Muscle of arm (tissue), 12 donors: ENCODE measurements around the gene ASPA. TPM values are rescaled to one million over a fixed set of nuclear protein-coding genes. Genes with fewer than 3 reads are reported as not detected.
A peak's percentile ranks its signal among the peaks of the same experiment; 100 is the strongest.

ENCODE experiments used
- DNase-seq: peaks from one replicate; pipeline ENCODE4 v3.0.0-alpha.2; 2013
- polyA plus RNA-seq, 12 donors: library from polyadenylated mRNA; unstranded; fragments of 120-200 nt; gene quantifications; one replicate each; pipeline ENCODE4 v1.2.1, GENCODE V29; 2013; ENCODE audit not compliant: insufficient read length in 12 of 12

Gene ASPA
- polyA plus RNA-seq, 12 donors: 1.6 to 7.9 (median 4.4) TPM; not detected in 1

DNA sequence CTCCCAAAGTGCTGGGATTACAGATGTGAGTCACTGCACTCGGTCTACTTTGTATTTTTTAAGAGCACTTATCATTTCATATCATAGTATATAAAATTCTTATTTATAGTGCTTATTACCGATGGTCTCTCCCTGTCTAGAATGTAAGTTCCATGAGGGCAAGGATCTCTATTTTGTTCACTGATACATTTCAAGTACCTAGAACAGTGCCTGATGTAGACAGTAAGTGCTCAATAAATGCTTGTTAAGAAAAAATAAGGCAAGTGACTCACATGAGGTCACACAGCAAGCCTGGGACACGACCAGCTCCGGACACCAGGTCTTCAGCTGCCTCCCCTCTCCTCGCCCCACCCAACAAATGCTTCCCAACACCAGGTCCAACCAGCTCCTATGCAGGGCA, 58.0 kb downstream of the ASPA start:
- DNase-seq: no peak

DNA sequence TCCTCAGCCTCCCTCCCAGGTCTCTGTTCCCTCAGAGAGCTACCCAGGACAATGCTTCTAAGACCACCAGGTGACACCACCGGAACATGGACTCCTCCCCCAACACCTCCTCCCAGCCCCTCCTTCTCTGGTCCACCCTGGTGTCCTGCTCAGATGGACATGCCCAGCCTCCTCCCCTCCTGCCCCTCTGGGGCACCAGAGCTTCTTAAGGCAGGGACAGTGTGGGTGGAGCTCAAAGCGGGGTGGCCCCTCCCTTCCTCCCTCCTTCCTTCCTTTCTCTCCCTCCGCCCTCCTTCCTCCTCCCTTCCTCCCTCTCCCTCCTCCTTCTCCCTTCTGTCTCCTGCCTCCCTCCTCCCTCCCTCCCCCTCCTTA, 59.1 kb downstream of the ASPA start:
- DNase-seq: no peak

DNA sequence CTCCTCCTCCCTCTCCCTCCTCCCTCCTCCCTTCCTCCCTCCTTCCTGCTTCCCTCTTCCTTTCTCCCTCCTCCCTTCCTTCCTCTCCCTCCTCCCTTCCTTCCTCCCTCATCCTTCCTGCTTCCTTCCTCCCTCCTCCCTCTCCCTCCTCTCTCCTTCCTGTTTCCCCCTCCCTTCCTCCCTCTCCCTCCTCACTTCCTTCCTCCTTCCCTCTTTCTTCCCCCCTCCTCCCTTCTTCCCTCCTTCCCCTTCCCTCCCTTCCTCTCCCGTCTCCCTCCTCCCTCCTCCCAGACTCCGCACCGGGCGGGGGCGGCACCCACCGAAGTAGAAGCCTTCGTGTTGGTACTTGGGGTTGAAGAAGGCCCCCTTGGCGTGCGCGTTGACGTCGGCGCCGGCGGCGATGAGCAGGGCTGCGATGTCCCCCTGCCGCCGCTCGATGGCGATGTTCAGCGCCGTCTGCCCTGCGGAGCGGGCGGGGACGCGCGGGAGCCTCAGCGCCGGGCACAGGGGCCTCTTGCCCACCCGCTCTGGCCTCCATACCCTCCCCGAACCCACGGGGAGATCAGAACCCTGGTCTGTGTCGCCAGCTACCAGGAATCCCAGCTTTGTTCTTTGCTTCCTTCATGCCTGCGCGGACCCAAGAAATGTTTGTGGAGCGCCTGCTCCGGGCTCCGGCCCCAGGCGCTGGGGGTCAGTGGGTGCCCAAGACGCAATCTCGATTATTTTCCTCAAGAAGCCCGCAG, 59.6 kb downstream of the ASPA start:
- DNase-seq: peak; percentile 82

DNA sequence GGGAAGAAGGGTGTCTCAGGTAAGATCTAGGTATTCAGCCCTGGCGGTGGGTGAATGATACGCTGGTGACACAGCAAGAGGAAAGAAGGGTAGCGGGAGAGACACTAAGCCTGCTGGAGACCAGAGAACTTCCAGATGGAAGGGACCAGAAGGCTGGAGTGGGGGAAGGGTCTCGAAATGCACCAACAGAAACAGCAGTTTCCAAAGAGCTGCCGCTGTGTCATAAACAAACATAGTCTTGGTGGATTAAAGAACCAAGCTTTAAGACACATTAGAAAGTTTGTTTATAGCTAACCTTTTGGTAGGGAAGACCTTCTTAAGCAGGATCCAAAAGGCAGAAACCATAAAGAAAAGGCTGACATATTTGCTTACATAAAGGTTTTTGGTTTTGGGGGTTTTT, 60.9 kb downstream of the ASPA start:
- DNase-seq: no peak

- no peak for DNase-seq
Observed at GRCh38 chr17:3539881-3540540, 64.2 kb downstream of the ASPA start.

- DNase-seq: no peak
Observed at GRCh38 chr17:3542410-3543088, 66.8 kb downstream of the ASPA start.

DNA sequence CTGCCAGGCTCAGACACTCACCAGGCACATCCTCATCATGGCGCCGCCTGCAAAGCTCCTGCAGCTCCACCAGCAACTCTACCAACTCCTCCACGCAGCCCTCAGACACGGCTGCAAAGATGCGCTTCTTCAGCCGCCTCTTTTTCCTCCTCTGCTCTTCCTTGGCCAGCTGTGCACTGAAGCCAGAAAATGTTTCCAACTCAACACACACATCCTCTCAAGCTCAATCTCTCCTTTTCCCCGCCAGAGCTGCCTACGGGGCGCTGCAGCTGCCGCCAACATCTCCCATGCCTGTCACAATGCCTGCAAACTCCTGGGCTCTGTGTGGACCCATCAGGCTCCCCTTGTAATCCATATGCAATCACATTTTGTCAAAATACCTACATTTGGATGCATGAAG, 67.7 kb downstream of the ASPA start:
- no peak for DNase-seq

- DNase-seq: no peak
Observed at GRCh38 chr17:3544365-3544764, 68.6 kb downstream of the ASPA start.

- DNase-seq: no peak
Observed at GRCh38 chr17:3545151-3545550, 69.4 kb downstream of the ASPA start.

- DNase-seq: no peak
Observed at GRCh38 chr17:3546521-3546920, 70.7 kb downstream of the ASPA start.

GRCh38 chr17:3546997-3547396, 71.2 kb downstream of the ASPA start:
- no peak for DNase-seq

DNA sequence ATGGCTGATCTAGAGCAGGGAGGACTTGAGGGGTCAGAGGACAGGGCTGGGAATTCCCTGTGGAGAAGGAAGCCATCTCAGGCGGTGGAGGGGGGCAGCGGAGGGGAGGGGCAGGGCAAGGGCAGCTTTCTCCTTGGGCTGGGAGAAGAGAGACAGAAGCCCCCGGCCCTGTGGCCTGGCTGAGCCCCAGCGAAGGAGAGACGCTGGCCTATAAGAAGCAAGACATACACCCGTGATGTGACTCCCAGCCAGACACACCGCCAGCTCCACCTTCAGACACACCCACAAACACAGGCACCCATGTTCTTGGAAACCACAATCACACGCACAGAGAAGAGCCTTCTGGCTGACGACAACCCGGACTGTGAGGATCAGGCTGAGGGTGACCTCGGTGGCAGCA, 71.8 kb downstream of the ASPA start:
- DNase-seq: no peak

GRCh38 chr17:3549610-3550162, 73.9 kb downstream of the ASPA start:
- DNase-seq: no peak

DNA sequence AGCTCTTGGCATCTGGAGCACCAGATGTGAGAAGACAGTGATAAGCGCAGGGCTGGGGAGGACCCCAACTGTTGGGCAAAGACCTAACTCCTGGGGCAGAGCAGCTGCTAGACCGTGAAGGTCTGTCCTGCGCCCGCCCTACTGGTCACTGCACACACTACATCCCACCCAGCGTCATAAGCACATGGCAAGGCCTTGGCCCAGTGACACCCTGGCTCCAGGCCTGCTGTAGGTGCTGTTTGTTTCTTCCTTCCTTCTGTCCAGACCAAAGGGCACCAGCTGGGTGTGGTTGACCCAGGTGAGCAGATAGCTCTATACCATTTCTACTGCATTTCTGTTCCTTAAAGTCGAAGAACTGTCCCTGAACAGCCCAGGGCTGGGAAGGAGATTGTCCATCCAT, 75.4 kb downstream of the ASPA start:
- no peak for DNase-seq

- no peak for DNase-seq
Observed at GRCh38 chr17:3552916-3553315, 77.1 kb downstream of the ASPA start.

Other genes starting within 250 kb of the ASPA start
- under 1 TPM in 2 of 12 donors, not detected in 10; 0.12 to 0.23 TPM for gene OR3A1, start 177.6 kb upstream of the ASPA start, polyA plus RNA-seq
- gene OR3A2, start 89.7 kb upstream of the ASPA start, polyA plus RNA-seq: 1 to 10 TPM in 2 of 12 donors, under 1 TPM in 6, not detected in 4; 0.11 to 2.0 (median 0.36) TPM
- gene OR1E1, start 77.6 kb upstream of the ASPA start, polyA plus RNA-seq: under 1 TPM in 3 of 12 donors, not detected in 9; 0.13 to 0.15 (median 0.15) TPM
- under 1 TPM in 3 of 12 donors, not detected in 9; 0.12 to 0.18 (median 0.13) TPM for gene OR3A3, start 64.6 kb upstream of the ASPA start, polyA plus RNA-seq
- not detected for gene OR1E2, start 42.2 kb upstream of the ASPA start, polyA plus RNA-seq
- gene SPATA22, start 4.2 kb upstream of the ASPA start, polyA plus RNA-seq: 1 to 10 TPM in 1 of 12 donors, under 1 TPM in 7, not detected in 4; 0.13 to 1.9 (median 0.60) TPM
- 1 to 10 TPM in 9 of 12 donors, under 1 TPM in 2, not detected in 1; 0.92 to 5.7 (median 1.6) TPM for gene TRPV3, start 81.8 kb downstream of the ASPA start, polyA plus RNA-seq
- 1 to 10 TPM in 11 of 12 donors, not detected in 1; 3.9 to 7.8 (median 5.3) TPM for gene TRPV1, start 133.4 kb downstream of the ASPA start, polyA plus RNA-seq
- 10 to 100 TPM in 1 of 12 donors, 1 to 10 TPM in 10, not detected in 1; 5.6 to 12.0 (median 6.7) TPM for gene SHPK, start 160.3 kb downstream of the ASPA start, polyA plus RNA-seq
- 10 to 100 TPM in 2 of 12 donors, 1 to 10 TPM in 9, not detected in 1; 6.9 to 15.0 (median 8.8) TPM for gene CTNS, start 160.8 kb downstream of the ASPA start, polyA plus RNA-seq
- 10 to 100 TPM in 11 of 12 donors, not detected in 1; 33.5 to 68.4 (median 50.9) TPM for gene TAX1BP3, start 192.6 kb downstream of the ASPA start, polyA plus RNA-seq
- gene EMC6, start 192.8 kb downstream of the ASPA start, polyA plus RNA-seq: 10 to 100 TPM in 11 of 12 donors, not detected in 1; 25.5 to 93.0 (median 30.8) TPM
- 10 to 100 TPM in 11 of 12 donors, not detected in 1; 11.5 to 51.0 (median 26.8) TPM for gene P2RX5, start 220.2 kb downstream of the ASPA start, polyA plus RNA-seq
- 1 to 10 TPM in 11 of 12 donors, not detected in 1; 3.7 to 8.4 (median 5.9) TPM for gene HASPIN, start 247.9 kb downstream of the ASPA start, polyA plus RNA-seq